ENCODE results near the gene ADAMTS9.

ADAMTS9 gene

DNA sequence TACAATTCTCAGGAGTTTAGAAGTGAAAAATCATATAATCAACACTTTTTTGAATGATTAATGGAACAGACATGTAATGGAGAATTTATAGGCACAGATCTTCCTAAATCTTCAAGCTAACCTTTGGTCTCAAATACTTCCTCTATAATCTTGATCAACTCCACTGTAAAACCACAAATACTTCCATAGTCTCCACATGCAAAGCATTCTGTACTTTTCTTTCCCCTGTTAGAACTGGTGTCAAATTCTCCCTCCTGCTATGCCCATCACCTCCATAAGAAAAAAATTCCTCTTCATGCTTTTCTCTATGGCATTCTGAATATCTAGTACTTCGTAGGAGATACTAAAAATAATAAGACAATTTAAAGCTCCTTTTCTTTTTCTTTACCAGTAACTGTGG lies 214.3 kb downstream of the ADAMTS9 start:
- no peak for FAIRE-seq

DNA sequence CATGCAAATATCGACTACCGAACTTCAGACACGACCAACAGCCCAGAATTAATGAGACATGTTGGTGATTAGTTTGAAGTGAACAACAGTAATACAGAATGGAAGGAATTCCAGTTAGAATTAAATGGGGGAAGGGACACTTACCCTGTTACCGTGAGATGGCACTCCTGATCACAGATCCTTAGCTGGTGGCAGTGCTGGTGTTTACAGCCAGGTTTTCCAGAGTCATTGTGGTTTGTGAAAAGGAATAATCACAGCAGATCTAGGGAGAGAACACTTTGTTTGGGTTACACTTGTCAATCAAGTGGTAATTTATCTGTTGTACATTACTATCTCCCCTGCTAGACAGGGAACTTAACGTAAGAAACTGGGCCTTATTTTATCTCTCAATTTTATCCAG lies 217.4 kb downstream of the ADAMTS9 start:
- no peak for FAIRE-seq

DNA sequence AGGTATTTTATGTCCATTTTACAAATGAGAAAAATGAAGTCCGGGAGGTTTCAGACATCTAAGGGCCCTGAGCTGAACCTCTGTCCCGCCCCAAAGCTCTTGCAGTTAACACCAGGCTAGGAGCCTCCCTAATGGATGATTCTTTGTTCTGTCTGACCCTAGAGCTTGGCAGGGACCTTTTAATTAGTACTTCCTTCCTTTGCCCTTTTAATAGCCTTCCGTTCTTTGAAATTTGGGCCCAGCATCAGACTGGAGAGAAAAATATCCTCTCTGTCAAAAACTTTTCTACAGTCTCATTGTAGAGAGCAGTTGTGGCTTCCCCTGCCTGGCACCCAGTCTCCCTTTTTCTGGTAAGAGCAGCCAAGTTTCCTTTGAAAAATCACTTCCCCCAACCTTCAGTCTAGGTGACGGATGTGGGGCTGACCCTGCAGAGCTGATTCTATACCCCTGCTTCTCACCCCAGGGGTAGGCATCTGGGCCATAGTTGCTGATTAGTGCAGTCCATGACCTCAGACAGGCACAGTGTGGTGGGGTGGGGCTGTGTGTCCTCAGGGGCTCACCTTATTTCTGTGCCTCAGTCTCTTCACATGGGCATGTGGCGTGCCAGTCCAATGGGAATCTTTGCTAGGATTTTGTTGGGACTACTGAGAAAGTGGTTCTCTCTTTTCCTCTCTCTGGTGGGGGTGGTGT lies 220.4 kb downstream of the ADAMTS9 start:
- FAIRE-seq = no peak
